T-helper 17 cell (primary cell): ENCODE results near the gene ALDH1B1. TPM values are rescaled to one million over a fixed set of nuclear protein-coding genes. Genes with fewer than 3 reads are reported as not detected.

Experiments
- total RNA-seq, 4 donors: library from RNA in 2 of 4; stranded (reverse) in 2 of 4; gene quantifications; one replicate each; pipeline ENCODE4 v1.2.3 and lab custom pipeline; 2022 to 2026

The ALDH1B1 gene
- total RNA-seq, 2 donors from 2014 or later = 1.7 to 2.7 TPM

Other genes with a start within 250 kb of the ALDH1B1 start
- not detected for gene IGFBPL1, start 31.8 kb downstream of the ALDH1B1 start, total RNA-seq
- gene ANKRD18A, start 227.9 kb downstream of the ALDH1B1 start, total RNA-seq = 10 to 100 TPM; 21.0 to 22.3 TPM